Tibial artery (tissue), 4 donors: ENCODE measurements around the gene UGT2A2.

Source experiments
- DNase-seq, 2 donors: peaks; one replicate each; pipeline ENCODE4 v3.0.0-alpha.2; 2019
- H3K27ac ChIP-seq, 2 donors: fragments of 200-600 bp; sonication (generic) in 1 of 2; 1 replicate in 1 of 2; 2 replicates in 1 of 2; pipeline ENCODE4 v1.5.1; 2018 to 2019; ENCODE audit warnings: mild to moderate bottlenecking in 1 of 2
- H3K27me3 ChIP-seq, 2 donors: fragments of 200-600 bp; sonication (generic) in 1 of 2; one replicate each; pipeline versions ENCODE4 v1.5.1 to v1.6.0; 2016 to 2019
- H3K36me3 ChIP-seq, 3 donors: fragments of 200-600 bp; sonication (generic) in 2 of 3; one replicate each; pipeline ENCODE4 v1.5.1; 2016 to 2019; ENCODE audit warnings: mild to moderate bottlenecking in 2 of 3
- H3K4me1 ChIP-seq, 4 donors: fragments of 200-600 bp; sonication (generic) in 2 of 4; 1 replicate in 3 of 4; 2 replicates in 1 of 4; pipeline ENCODE4 v1.5.1; 2016 to 2019
- H3K4me3 ChIP-seq, 2 donors: fragments of 200-600 bp; sonication (generic) in 1 of 2; 1 replicate in 1 of 2; 2 replicates in 1 of 2; pipeline ENCODE4 v1.5.1; 2018 to 2019; ENCODE audit warnings: mild to moderate bottlenecking in 2 of 2
- H3K9me3 ChIP-seq, 3 donors: fragments of 200-600 bp; sonication (generic) in 1 of 3; one replicate each; pipeline ENCODE4 v1.5.1; 2016 to 2019
- CTCF ChIP-seq, 2 experiments: fragments of 200-600 bp in 1 of 2; fragments of 450-650 bp in 1 of 2; IDR thresholded peaks; one replicate each; pipeline ENCODE4 v1.5.1; 2017 to 2019; ENCODE audit warnings: antibody characterized with exemption in 2 of 2, mild to moderate bottlenecking in 1 of 2, moderate library complexity in 1 of 2
- intact Hi-C: fragments of 100-400 bp; cut with DNase I; formaldehyde crosslinking; loops from one replicate; pipeline ENCODE4 v1.15.0; 2023; ENCODE audit warnings: low total_unique reads

The UGT2A2 gene

GRCh38 chr4:69640289-69640688 is 847 bp upstream of the UGT2A2 start:
- DNase-seq = no peak
- intact Hi-C loops = no loop called here
- H3K27ac ChIP-seq = no peak overlapping the region

GRCh38 chr4:69617083-69617694 is 22.3 kb downstream of the UGT2A2 start:
- no peaks in the 10 kb centered on the region for H3K27me3 ChIP-seq
- no peak for TF ChIP-seq CTCF (IDR thresholded peaks at IDR 0.05)
- H3K27ac ChIP-seq = no peak overlapping the region
- no peaks in the 10 kb centered on the region for H3K9me3 ChIP-seq
- intact Hi-C loops = no loop called here
- H3K36me3 ChIP-seq = no peaks in the 10 kb centered on the region
- no peaks in the 10 kb centered on the region for H3K4me1 ChIP-seq
- H3K4me3 ChIP-seq = no peak overlapping the region
- DNase-seq = no peak

More at GRCh38 chr4:69640289-69640688, 847 bp upstream of the UGT2A2 start:
- Histone ChIP-seq H3K4me3 (no peak overlapping the region), H3K9me3 (no peaks in the 10 kb centered on the region), H3K36me3 (no peaks in the 10 kb centered on the region), H3K27me3 (no peaks in the 10 kb centered on the region), H3K4me1 (no peaks in the 10 kb centered on the region)
- TF ChIP-seq CTCF (IDR thresholded peaks at IDR 0.05) = no peak

GRCh38 chr4:69610484-69610883 is 29.0 kb downstream of the UGT2A2 start:
- Histone ChIP-seq H3K36me3 (no peaks in the 10 kb centered on the region), H3K4me1 (no peaks in the 10 kb centered on the region), H3K4me3 (no peak overlapping the region), H3K9me3 (no peaks in the 10 kb centered on the region), H3K27ac (no peak overlapping the region), H3K27me3 (no peaks in the 10 kb centered on the region)
- intact Hi-C loops = no loop called here
- no peak for TF ChIP-seq CTCF (IDR thresholded peaks at IDR 0.05)
- no peak for DNase-seq

- TF ChIP-seq CTCF (IDR thresholded peaks at IDR 0.05) = no peak
- Histone ChIP-seq H3K9me3 (no peaks in the 10 kb centered on the region), H3K36me3 (no peaks in the 10 kb centered on the region), H3K4me1 (no peaks in the 10 kb centered on the region), H3K27me3 (no peaks in the 10 kb centered on the region), H3K27ac (no peak overlapping the region), H3K4me3 (no peak overlapping the region)
- intact Hi-C loops = no loop called here
- DNase-seq = no peak
Observed at GRCh38 chr4:69601065-69601464, 38.4 kb downstream of the UGT2A2 start.

- no peak for DNase-seq
- no peak for TF ChIP-seq CTCF (IDR thresholded peaks at IDR 0.05)
- H3K9me3 ChIP-seq = no peaks in the 10 kb centered on the region
- intact Hi-C loops = no loop called here
- H3K27me3 ChIP-seq = no peaks in the 10 kb centered on the region
- no peak overlapping the region for H3K4me3 ChIP-seq
- no peaks in the 10 kb centered on the region for H3K36me3 ChIP-seq
- H3K27ac ChIP-seq = no peak overlapping the region
- no peaks in the 10 kb centered on the region for H3K4me1 ChIP-seq
Observed at GRCh38 chr4:69600013-69600412, 39.4 kb downstream of the UGT2A2 start.

GRCh38 chr4:69594382-69594781 is 45.1 kb downstream of the UGT2A2 start:
- H3K27ac ChIP-seq = no peak overlapping the region
- no peaks in the 10 kb centered on the region for H3K27me3 ChIP-seq
- intact Hi-C loops = no loop called here
- H3K4me1 ChIP-seq = no peaks in the 10 kb centered on the region
- H3K9me3 ChIP-seq = no peaks in the 10 kb centered on the region
- H3K36me3 ChIP-seq = no peaks in the 10 kb centered on the region
- no peak for TF ChIP-seq CTCF (IDR thresholded peaks at IDR 0.05)
- DNase-seq = no peak
- no peak overlapping the region for H3K4me3 ChIP-seq
